HEK293T (cell line): Measurements from ENCODE around the gene WNK4.

Source experiments
- FOXA1 ChIP-seq: fragments of 450-650 bp; IDR thresholded peaks from 2 replicates; pipeline ENCODE4 v1.6.1; 2016; ENCODE audit warnings: mild to moderate bottlenecking
- LEF1 ChIP-seq: fragments of 450-650 bp; IDR thresholded peaks from 2 replicates; pipeline ENCODE4 v1.6.1; 2017; ENCODE audit warnings: mild to moderate bottlenecking, borderline replicate concordance
- NFRKB ChIP-seq: fragments of 450-650 bp; IDR thresholded peaks from 2 replicates; pipeline ENCODE4 v1.6.1; 2016; ENCODE audit warnings: mild to moderate bottlenecking, moderate library complexity
- TARDBP ChIP-seq: fragments of 450-650 bp; IDR thresholded peaks from 2 replicates; pipeline ENCODE4 v1.6.1; 2016

DNA sequence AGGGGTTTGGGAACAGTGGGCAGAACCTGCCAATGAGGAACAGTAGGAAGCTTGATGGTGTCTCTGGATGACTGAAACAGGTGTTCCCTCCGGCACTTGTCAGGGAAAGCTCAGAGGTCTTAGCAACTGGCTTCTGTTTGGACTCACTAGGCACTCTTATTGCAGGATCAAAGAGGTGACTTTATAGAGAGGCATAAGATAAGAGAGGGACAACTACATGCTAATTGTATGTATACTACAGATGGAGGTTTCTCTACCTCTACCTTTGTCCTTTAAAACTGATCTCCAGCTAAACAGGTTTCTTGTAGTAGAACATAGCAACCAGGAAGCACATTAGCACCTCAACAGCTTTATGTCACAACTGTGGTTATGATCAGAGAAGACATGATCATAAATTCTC lies 25.8 kb downstream of the WNK4 start:
- TF ChIP-seq FOXA1 (no peak), TARDBP (no peak), NFRKB (no peak), LEF1 (no peak)
